ENCODE results near the gene SWI5.
"Not testable (repeated sequence)": the region's sequence is repeated elsewhere in the genome, so short reads cannot be mapped to it uniquely, and the experiment has no call there.

The SWI5 gene
- total RNA-seq = 1.9 to 6.3 (median 3.9) reads per million in 17 experiments

- DNase-seq = peak; percentile 100
These were observed at the start of gene SWI5 for GRCh38 chr9:128276008-128276573. Gene SWI5, plus strand, starts transcription at chr9:128276276.

- peak; percentile 59 to 79 (median 62) for DNase-seq
These were observed 49.7 kb upstream of the SWI5 start for GRCh38 chr9:128226412-128226801.

GRCh38 chr9:128230897-128231296 is 45.2 kb upstream of the SWI5 start:
- DNase-seq = not testable (repeated sequence)

- no peak for DNase-seq
These were observed 44.2 kb upstream of the SWI5 start for GRCh38 chr9:128231638-128232527.

- DNase-seq = no peak
These were observed 43.3 kb upstream of the SWI5 start for GRCh38 chr9:128232528-128233428.

- no peak for DNase-seq
These were observed 42.2 kb upstream of the SWI5 start for GRCh38 chr9:128233817-128234406.

- DNase-seq = no peak
These were observed 34.0 kb upstream of the SWI5 start for GRCh38 chr9:128242124-128242523.

GRCh38 chr9:128242828-128243214 is 33.3 kb upstream of the SWI5 start:
- no peak for DNase-seq

GRCh38 chr9:128243215-128244018 is 32.7 kb upstream of the SWI5 start:
- no peak for DNase-seq

GRCh38 chr9:128244091-128244836 is 31.8 kb upstream of the SWI5 start:
- no peak for DNase-seq

- DNase-seq = peak; percentile 58 to 82 (median 70)
These were observed 31.2 kb upstream of the SWI5 start for GRCh38 chr9:128244837-128245231.

GRCh38 chr9:128245421-128246151 is 30.5 kb upstream of the SWI5 start:
- peak; percentile 41 to 62 (median 50) for DNase-seq

- peak in 1 of 4 experiments; percentile 18 for DNase-seq
These were observed 29.6 kb upstream of the SWI5 start for GRCh38 chr9:128246471-128246870.

GRCh38 chr9:128247226-128247803 is 28.8 kb upstream of the SWI5 start:
- DNase-seq = no peak

GRCh38 chr9:128249558-128249907 is 26.5 kb upstream of the SWI5 start:
- no peak for DNase-seq

GRCh38 chr9:128249908-128250838 is 25.9 kb upstream of the SWI5 start:
- DNase-seq = peak; percentile 89 to 96 (median 93)

GRCh38 chr9:128250839-128251731 is 25.0 kb upstream of the SWI5 start:
- no peak for DNase-seq

- no peak for DNase-seq
These were observed 24.4 kb upstream of the SWI5 start for GRCh38 chr9:128251732-128252100.
